ENCODE results near the gene OR1J1. TPM values are rescaled to one million over a fixed set of nuclear protein-coding genes. Genes with fewer than 3 reads are reported as not detected.

The OR1J1 gene
- total RNA-seq: not detected in 2 replicates

GRCh38 chr9:122477826-122478225, at the start of gene OR1J1:
Gene OR1J1 (minus strand): TSS chr9:122477926. CDS start chr9:122477926, 0 bp downstream.

GRCh38 chr9:122527193-122527592, 49.5 kb upstream of the OR1J1 start, which contains the start of gene OR1N1:
Gene OR1N1 (minus strand): TSS chr9:122527293. CDS start chr9:122527293, 0 bp downstream.

GRCh38 chr9:122518841-122519240, 41.1 kb upstream of the OR1J1 start, which contains the start of gene OR1J4:
Gene OR1J4 (plus strand): TSS chr9:122519141. CDS start chr9:122519141, 0 bp downstream.

GRCh38 chr9:122510502-122510901, 32.8 kb upstream of the OR1J1 start, which contains the start of gene OR1J2:
Gene OR1J2 (plus strand): TSS chr9:122510802. CDS start chr9:122510802, 0 bp downstream.

Other genes starting within 250 kb of the OR1J1 start
- under 0.01 TPM in 2 replicates for gene LHX6, start 249.0 kb downstream of the OR1J1 start, total RNA-seq
- 9.0 and 9.8 TPM in 2 replicates for gene RBM18, start 213.1 kb downstream of the OR1J1 start, total RNA-seq
- gene MRRF, start 213.0 kb downstream of the OR1J1 start, total RNA-seq: 33.3 and 34.3 TPM in 2 replicates
- 47.2 and 71.3 TPM in 2 replicates for gene PTGS1, start 106.9 kb downstream of the OR1J1 start, total RNA-seq
- 0.28 TPM in 1 of 2 replicates, not detected in the other for gene OR1J2, start 32.9 kb upstream of the OR1J1 start, total RNA-seq
- gene OR1J4, start 41.2 kb upstream of the OR1J1 start, total RNA-seq: not detected in 2 replicates
- not detected in 2 replicates for gene OR1N1, start 49.4 kb upstream of the OR1J1 start, total RNA-seq
- gene OR1N2, start 75.2 kb upstream of the OR1J1 start, total RNA-seq: not detected in 2 replicates
- not detected in 2 replicates for gene OR1L8, start 105.5 kb upstream of the OR1J1 start, total RNA-seq
- not detected in 2 replicates for gene OR1Q1, start 136.8 kb upstream of the OR1J1 start, total RNA-seq
- gene OR1B1, start 179.7 kb upstream of the OR1J1 start, total RNA-seq: not detected in 2 replicates
- gene OR1L1, start 183.8 kb upstream of the OR1J1 start, total RNA-seq: not detected in 2 replicates
- not detected in 2 replicates for gene OR1L3, start 197.2 kb upstream of the OR1J1 start, total RNA-seq
- not detected in 2 replicates for gene OR1L4, start 246.1 kb upstream of the OR1J1 start, total RNA-seq